NCI-H2107 treated with DMSO at 0.1 percent for 48 hours (cell line): ENCODE results near the gene PLD6.

Experiments used
- DNase-seq: peaks from one replicate; lab custom pipeline; 2025; ENCODE audit not compliant: unreplicated experiment; lab: John Stamatoyannopoulos, UW

PLD6 gene

GRCh38 chr17:17227608-17228520 lies 21.7 kb upstream of the PLD6 start:
- DNase-seq, result no peak

GRCh38 chr17:17226451-17227265 lies 20.5 kb upstream of the PLD6 start:
- no peak for DNase-seq

GRCh38 chr17:17225901-17226300 lies 19.8 kb upstream of the PLD6 start:
- DNase-seq, result no peak

GRCh38 chr17:17224137-17224536 lies 18.0 kb upstream of the PLD6 start:
- no peak for DNase-seq

- no peak for DNase-seq
Observed at GRCh38 chr17:17223736-17224135, 17.6 kb upstream of the PLD6 start.

- DNase-seq, result no peak
Observed at GRCh38 chr17:17221329-17221728, 15.2 kb upstream of the PLD6 start.

- DNase-seq, result no peak
Observed at GRCh38 chr17:17220529-17220928, 14.4 kb upstream of the PLD6 start.

GRCh38 chr17:17217995-17218394 lies 11.9 kb upstream of the PLD6 start:
- no peak for DNase-seq

GRCh38 chr17:17216776-17217175 lies 10.6 kb upstream of the PLD6 start:
- DNase-seq, result no peak

GRCh38 chr17:17216236-17216635 lies 10.1 kb upstream of the PLD6 start:
- no peak for DNase-seq

GRCh38 chr17:17215575-17215974 lies 9.4 kb upstream of the PLD6 start:
- DNase-seq, result no peak

GRCh38 chr17:17214646-17215436 lies 8.7 kb upstream of the PLD6 start:
- no peak for DNase-seq

GRCh38 chr17:17213775-17214174 lies 7.6 kb upstream of the PLD6 start:
- no peak for DNase-seq

GRCh38 chr17:17207998-17208397 lies 1.9 kb upstream of the PLD6 start:
- no peak for DNase-seq

- DNase-seq, result no peak
Observed at GRCh38 chr17:17206913-17207335, 791 bp upstream of the PLD6 start.

GRCh38 chr17:17205368-17206123 lies 587 bp downstream of the PLD6 start:
- DNase-seq, result no peak

GRCh38 chr17:17204635-17205231 lies 1.4 kb downstream of the PLD6 start:
- no peak for DNase-seq

GRCh38 chr17:17204041-17204591 lies 2.0 kb downstream of the PLD6 start:
- no peak for DNase-seq

- no peak for DNase-seq
Observed at GRCh38 chr17:17203173-17203730, 2.9 kb downstream of the PLD6 start.
